HG02973 (cell line): ENCODE measurements around the gene GRPEL1.

ENCODE experiments used
- ATAC-seq: cut with Tn5 transposase; IDR thresholded peaks from one replicate; pipeline ENCODE4 v1.9.1; 2021; ENCODE audit warnings: moderate library complexity; ENCODE audit not compliant: unreplicated experiment

The GRPEL1 gene

GRCh38 chr4:7026107-7026506, 41.8 kb downstream of the GRPEL1 start:
- no peak for ATAC-seq

GRCh38 chr4:7025040-7025602, 42.7 kb downstream of the GRPEL1 start:
- no peak for ATAC-seq

- no peak for ATAC-seq
Measured at GRCh38 chr4:7024336-7024890, 43.5 kb downstream of the GRPEL1 start.

- no peak for ATAC-seq
Measured at GRCh38 chr4:7023901-7024300, 44.0 kb downstream of the GRPEL1 start.

GRCh38 chr4:7023486-7023885, 44.4 kb downstream of the GRPEL1 start:
- ATAC-seq = no peak

GRCh38 chr4:7021930-7022664, 45.8 kb downstream of the GRPEL1 start:
- ATAC-seq = no peak

- no peak for ATAC-seq
Measured at GRCh38 chr4:7021355-7021754, 46.5 kb downstream of the GRPEL1 start.

- ATAC-seq = no peak
Measured at GRCh38 chr4:7020856-7021255, 47.0 kb downstream of the GRPEL1 start.

- ATAC-seq = no peak
Measured at GRCh38 chr4:7020290-7020689, 47.6 kb downstream of the GRPEL1 start.

- ATAC-seq = no peak
Measured at GRCh38 chr4:7019367-7019766, 48.5 kb downstream of the GRPEL1 start.

GRCh38 chr4:7018281-7018680, 49.6 kb downstream of the GRPEL1 start:
- no peak for ATAC-seq

- ATAC-seq = no peak
Measured at GRCh38 chr4:7017446-7018048, 50.3 kb downstream of the GRPEL1 start.

- ATAC-seq = no peak
Measured at GRCh38 chr4:7016512-7016911, 51.4 kb downstream of the GRPEL1 start.

- ATAC-seq = no peak
Measured at GRCh38 chr4:7016086-7016485, 51.8 kb downstream of the GRPEL1 start.

- no peak for ATAC-seq
Measured at GRCh38 chr4:7015383-7016035, 52.4 kb downstream of the GRPEL1 start.

- ATAC-seq = no peak
Measured at GRCh38 chr4:7014815-7015214, 53.0 kb downstream of the GRPEL1 start.

- no peak for ATAC-seq
Measured at GRCh38 chr4:7013175-7013574, 54.7 kb downstream of the GRPEL1 start.

- ATAC-seq = no peak
Measured at GRCh38 chr4:7009564-7009963, 58.3 kb downstream of the GRPEL1 start.
